ENCODE data around the gene KCNH1. TPM values are rescaled to one million over a fixed set of nuclear protein-coding genes. Genes with fewer than 3 reads are reported as not detected.
"Not testable (repeated sequence)": the region's sequence is repeated elsewhere in the genome, so short reads cannot be mapped to it uniquely, and the experiment has no call there.

Gene KCNH1
- total and polyA plus RNA-seq, 9 donors, result 0.11 to 0.46 TPM; not detected in 7

DNA sequence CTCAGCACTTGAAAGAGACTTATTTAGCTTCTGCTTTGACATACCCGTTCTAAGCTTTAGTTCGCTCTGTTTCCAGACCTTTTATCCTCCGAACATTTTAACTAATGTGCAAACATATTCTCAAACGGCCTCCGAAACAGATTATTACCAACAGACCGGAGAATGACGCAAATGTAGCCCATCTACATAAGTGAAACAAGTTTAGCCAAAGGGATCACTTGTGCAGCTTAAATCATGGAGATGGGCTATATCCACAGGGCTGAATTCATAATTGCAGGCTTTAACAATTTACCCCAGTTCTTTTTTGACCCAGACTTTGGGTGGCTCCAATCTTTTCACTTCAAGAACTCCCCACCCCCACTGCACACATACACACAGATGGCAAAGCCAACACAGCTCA lies 119.7 kb downstream of the KCNH1 start:
- Histone ChIP-seq H3K9me3 (no peaks in the 10 kb centered on the region), H3K4me1 (ENCODE audit: insufficient read depth) (no peaks in the 10 kb centered on the region), H3K4me3 (no peak overlapping the region), H3K27ac (no peak overlapping the region), H3K36me3 (no peaks in the 10 kb centered on the region), H3K27me3 (no peaks in the 10 kb centered on the region)
- intact Hi-C loops (cut with DNase I), result no loop called here
- no peak for TF ChIP-seq POLR2A (IDR thresholded peaks at IDR 0.05)
- TF ChIP-seq, protein P1, sequence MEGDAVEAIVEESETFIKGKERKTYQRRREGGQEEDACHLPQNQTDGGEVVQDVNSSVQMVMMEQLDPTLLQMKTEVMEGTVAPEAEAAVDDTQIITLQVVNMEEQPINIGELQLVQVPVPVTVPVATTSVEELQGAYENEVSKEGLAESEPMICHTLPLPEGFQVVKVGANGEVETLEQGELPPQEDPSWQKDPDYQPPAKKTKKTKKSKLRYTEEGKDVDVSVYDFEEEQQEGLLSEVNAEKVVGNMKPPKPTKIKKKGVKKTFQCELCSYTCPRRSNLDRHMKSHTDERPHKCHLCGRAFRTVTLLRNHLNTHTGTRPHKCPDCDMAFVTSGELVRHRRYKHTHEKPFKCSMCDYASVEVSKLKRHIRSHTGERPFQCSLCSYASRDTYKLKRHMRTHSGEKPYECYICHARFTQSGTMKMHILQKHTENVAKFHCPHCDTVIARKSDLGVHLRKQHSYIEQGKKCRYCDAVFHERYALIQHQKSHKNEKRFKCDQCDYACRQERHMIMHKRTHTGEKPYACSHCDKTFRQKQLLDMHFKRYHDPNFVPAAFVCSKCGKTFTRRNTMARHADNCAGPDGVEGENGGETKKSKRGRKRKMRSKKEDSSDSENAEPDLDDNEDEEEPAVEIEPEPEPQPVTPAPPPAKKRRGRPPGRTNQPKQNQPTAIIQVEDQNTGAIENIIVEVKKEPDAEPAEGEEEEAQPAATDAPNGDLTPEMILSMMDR (IDR thresholded peaks at IDR 0.05), result no peak
- no peak for TF ChIP-seq EP300 (IDR thresholded peaks at IDR 0.05)
- DNase-seq, result no peak
- WGBS, 3 donors, result 68 to 76% (median 74%) methylated on average over 7 of the region's 7 CpGs

- no peaks in the 10 kb centered on the region for H3K4me1 ChIP-seq (ENCODE audit: insufficient read depth)
- DNase-seq, result no peak
- H3K9me3 ChIP-seq, result no peaks in the 10 kb centered on the region
- no peak overlapping the region for H3K4me3 ChIP-seq
- TF ChIP-seq EP300 (IDR thresholded peaks at IDR 0.05), result no peak
- no peak for TF ChIP-seq POLR2A (IDR thresholded peaks at IDR 0.05)
- TF ChIP-seq, protein P1 (IDR thresholded peaks at IDR 0.05), result no peak
- no peaks in the 10 kb centered on the region for H3K27me3 ChIP-seq
- H3K36me3 ChIP-seq, result no peaks in the 10 kb centered on the region
- no peak overlapping the region for H3K27ac ChIP-seq
- WGBS, 3 donors, result 51 to 74% (median 60%) methylated on average over 7 of the region's 7 CpGs
- intact Hi-C loops (cut with DNase I), result no loop called here
Observed at GRCh38 chr1:211013346-211014240, 120.4 kb downstream of the KCNH1 start.

DNA sequence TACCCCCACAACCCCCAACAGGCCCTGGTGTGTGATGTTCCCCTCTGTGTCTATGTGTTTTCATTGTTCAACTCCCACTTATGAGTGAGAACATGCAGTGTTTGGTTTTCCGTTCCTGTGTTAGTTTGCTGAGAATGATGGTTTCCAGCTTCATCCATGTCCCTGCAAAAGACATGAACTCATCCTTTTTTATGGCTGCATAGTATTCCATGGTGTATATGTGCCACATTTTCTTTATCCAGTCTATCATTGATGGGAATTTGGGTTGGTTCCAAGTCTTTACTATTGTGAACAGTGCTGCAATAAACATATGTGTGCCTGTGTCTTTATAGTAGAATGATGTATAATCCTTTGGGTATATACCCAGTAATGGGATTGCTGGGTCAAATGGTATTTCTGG lies 122.8 kb downstream of the KCNH1 start:
- 86 to 92% (median 90%) methylated on average over 1 of the region's 1 CpG for WGBS, 3 donors
- H3K4me1 ChIP-seq (ENCODE audit: insufficient read depth); intact Hi-C loops (cut with DNase I); H3K27me3 ChIP-seq; H3K27ac ChIP-seq; H3K36me3 ChIP-seq; H3K9me3 ChIP-seq; H3K4me3 ChIP-seq; DNase-seq: not testable (repeated sequence)

GRCh38 chr1:211009944-211010343 lies 124.0 kb downstream of the KCNH1 start:
- H3K27me3 ChIP-seq, result no peaks in the 10 kb centered on the region
- no peaks in the 10 kb centered on the region for H3K9me3 ChIP-seq
- no peaks in the 10 kb centered on the region for H3K36me3 ChIP-seq
- no peak overlapping the region for H3K4me3 ChIP-seq
- intact Hi-C loops (cut with DNase I), result no loop called here
- no peak for DNase-seq
- 49 to 74% (median 59%) methylated on average over 5 of the region's 5 CpGs for WGBS, 3 donors
- TF ChIP-seq POLR2A (IDR thresholded peaks at IDR 0.05), result no peak
- no peak for TF ChIP-seq EP300 (IDR thresholded peaks at IDR 0.05)
- TF ChIP-seq, protein P1 (IDR thresholded peaks at IDR 0.05), result no peak
- no peaks in the 10 kb centered on the region for H3K4me1 ChIP-seq (ENCODE audit: insufficient read depth)
- no peak overlapping the region for H3K27ac ChIP-seq

DNA sequence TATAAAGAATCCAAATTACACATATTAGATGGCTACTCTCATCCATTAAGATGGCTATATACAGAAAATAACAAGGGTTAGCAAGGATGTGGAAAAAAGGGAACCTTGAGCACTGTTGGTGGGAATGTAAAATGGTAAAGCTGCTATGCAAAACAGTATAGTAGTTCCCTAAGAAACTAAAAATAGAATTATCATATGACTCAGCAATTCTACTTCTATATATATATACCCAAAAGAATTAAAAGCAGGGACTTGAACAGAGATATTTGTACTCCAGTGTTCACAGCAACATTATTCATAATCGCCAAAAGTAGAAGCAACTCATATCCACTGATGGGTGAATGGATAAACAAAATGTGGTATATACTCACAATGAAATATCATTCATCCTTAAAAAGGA lies 126.1 kb downstream of the KCNH1 start:
- H3K4me3 ChIP-seq, result no peak overlapping the region
- H3K9me3 ChIP-seq, result no peaks in the 10 kb centered on the region
- WGBS, 3 donors, result 84 to 88% (median 85%) methylated on average over 1 of the region's 1 CpG
- intact Hi-C loops (cut with DNase I), result no loop called here
- no peak overlapping the region for H3K27ac ChIP-seq
- TF ChIP-seq, protein P1 (IDR thresholded peaks at IDR 0.05), result no peak
- TF ChIP-seq POLR2A (IDR thresholded peaks at IDR 0.05) (no peak), EP300 (IDR thresholded peaks at IDR 0.05) (no peak)
- no peaks in the 10 kb centered on the region for H3K4me1 ChIP-seq (ENCODE audit: insufficient read depth)
- H3K27me3 ChIP-seq, result no peaks in the 10 kb centered on the region
- no peak for DNase-seq
- no peaks in the 10 kb centered on the region for H3K36me3 ChIP-seq

GRCh38 chr1:210995931-210996330 lies 138.0 kb downstream of the KCNH1 start:
- H3K4me1 ChIP-seq (ENCODE audit: insufficient read depth); H3K4me3 ChIP-seq; H3K9me3 ChIP-seq; intact Hi-C loops (cut with DNase I); DNase-seq; H3K27ac ChIP-seq; H3K27me3 ChIP-seq; H3K36me3 ChIP-seq: not testable (repeated sequence)
- 86 to 92% (median 90%) methylated on average over 13 of the region's 13 CpGs for WGBS, 3 donors
